WERI-Rb-1 (cell line): ENCODE measurements around the gene C11orf21.

Experiments
- DNase-seq: peaks from one replicate; pipeline ENCODE4 v3.0.0-alpha.2; 2020
- H3K27ac ChIP-seq: fragments of 250-450 bp; sonication (Bioruptor Pico); 2 replicates; pipeline ENCODE4 v1.5.1; 2020; ENCODE audit warnings: mild to moderate bottlenecking, moderate library complexity
- H3K27me3 ChIP-seq: fragments of 250-450 bp; sonication (Bioruptor Pico); 2 replicates; pipeline ENCODE4 v1.5.1; 2021; ENCODE audit warnings: mild to moderate bottlenecking, low read depth, moderate library complexity; ENCODE audit not compliant: insufficient read depth, severe bottlenecking
- H3K36me3 ChIP-seq: fragments of 250-450 bp; sonication (Bioruptor Pico); 2 replicates; pipeline ENCODE4 v1.5.1; 2020; ENCODE audit warnings: mild to moderate bottlenecking, moderate library complexity
- H3K4me3 ChIP-seq: 2 replicates; pipeline ENCODE4 v1.5.1; 2011; ENCODE audit warnings: low read depth, mild to moderate bottlenecking, control low read depth, low read length
- H3K9me3 ChIP-seq: fragments of 250-450 bp; sonication (Bioruptor Pico); 2 replicates; pipeline ENCODE4 v1.5.1; 2021; ENCODE audit warnings: mild to moderate bottlenecking, moderate library complexity; ENCODE audit not compliant: severe bottlenecking
- TF ChIP-seq, protein P1 (sequence below): IDR thresholded peaks from 2 replicates; pipeline ENCODE4 v1.5.1; 2011; ENCODE audit warnings: low read depth, mild to moderate bottlenecking, control low read depth, inconsistent platforms, low read length

C11orf21 gene

GRCh38 chr11:2259897-2260451, 41.7 kb downstream of the C11orf21 start:
- H3K4me3 ChIP-seq = no peak overlapping the region
- no peak for DNase-seq
- peaks cover 30% of the 10 kb centered on the region for H3K27me3 ChIP-seq
- TF ChIP-seq, protein P1, sequence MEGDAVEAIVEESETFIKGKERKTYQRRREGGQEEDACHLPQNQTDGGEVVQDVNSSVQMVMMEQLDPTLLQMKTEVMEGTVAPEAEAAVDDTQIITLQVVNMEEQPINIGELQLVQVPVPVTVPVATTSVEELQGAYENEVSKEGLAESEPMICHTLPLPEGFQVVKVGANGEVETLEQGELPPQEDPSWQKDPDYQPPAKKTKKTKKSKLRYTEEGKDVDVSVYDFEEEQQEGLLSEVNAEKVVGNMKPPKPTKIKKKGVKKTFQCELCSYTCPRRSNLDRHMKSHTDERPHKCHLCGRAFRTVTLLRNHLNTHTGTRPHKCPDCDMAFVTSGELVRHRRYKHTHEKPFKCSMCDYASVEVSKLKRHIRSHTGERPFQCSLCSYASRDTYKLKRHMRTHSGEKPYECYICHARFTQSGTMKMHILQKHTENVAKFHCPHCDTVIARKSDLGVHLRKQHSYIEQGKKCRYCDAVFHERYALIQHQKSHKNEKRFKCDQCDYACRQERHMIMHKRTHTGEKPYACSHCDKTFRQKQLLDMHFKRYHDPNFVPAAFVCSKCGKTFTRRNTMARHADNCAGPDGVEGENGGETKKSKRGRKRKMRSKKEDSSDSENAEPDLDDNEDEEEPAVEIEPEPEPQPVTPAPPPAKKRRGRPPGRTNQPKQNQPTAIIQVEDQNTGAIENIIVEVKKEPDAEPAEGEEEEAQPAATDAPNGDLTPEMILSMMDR = no peak
- H3K27ac ChIP-seq = no peak overlapping the region
- H3K9me3 ChIP-seq = peaks cover 1% of the 10 kb centered on the region
- H3K36me3 ChIP-seq = no peaks in the 10 kb centered on the region

GRCh38 chr11:2259466-2259830, 42.3 kb downstream of the C11orf21 start:
- H3K27me3 ChIP-seq = peaks cover 24% of the 10 kb centered on the region
- H3K9me3 ChIP-seq = peaks cover 5% of the 10 kb centered on the region
- no peak for DNase-seq
- no peak overlapping the region for H3K4me3 ChIP-seq
- no peaks in the 10 kb centered on the region for H3K36me3 ChIP-seq
- H3K27ac ChIP-seq = no peak overlapping the region
- TF ChIP-seq, protein P1 = no peak

DNA sequence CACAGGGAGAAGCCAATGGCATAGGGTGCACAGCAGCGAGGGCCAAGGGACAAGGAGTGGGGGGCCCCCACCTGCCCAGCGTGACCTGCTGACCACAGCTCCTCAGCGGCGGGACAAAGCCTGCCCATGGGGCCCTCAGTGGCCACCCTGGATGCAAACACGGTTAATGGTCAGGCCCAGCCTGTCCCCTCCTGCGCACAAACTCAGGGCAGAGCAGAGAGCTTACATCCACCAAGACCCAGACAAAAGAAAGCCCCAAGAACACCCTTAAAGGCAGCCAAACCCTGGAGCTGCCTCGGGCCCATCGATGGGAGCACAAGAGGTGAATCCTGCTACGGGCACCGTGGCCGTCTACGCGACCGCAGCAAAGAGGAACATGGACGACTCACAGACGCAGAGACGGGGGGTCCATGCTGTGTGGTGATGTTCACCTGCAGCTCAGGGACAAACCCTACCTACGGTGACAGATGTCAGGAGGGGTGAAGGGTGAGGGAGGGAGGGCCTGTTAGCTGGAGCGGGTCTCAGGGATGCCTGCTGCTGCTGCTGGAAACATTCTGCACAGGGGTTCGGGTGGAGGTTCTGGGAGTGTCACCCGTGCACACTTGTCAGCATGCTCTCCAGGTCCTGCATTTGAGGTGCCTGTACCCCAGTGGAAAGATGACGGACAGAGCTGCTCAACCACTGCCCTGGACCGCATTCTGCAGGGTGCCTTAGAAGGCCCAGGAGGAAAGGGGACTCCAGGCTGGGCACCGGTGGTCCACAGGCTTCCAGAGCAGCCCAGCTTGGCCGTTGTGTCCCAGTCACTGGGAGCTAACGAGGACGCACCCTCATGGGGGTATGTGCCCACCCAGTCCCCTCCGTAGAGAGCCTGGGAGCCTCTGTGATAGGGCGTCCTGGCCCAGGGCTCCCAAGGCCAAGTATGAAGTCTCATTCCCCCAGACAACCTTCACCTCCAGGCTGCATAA, 42.9 kb downstream of the C11orf21 start:
- H3K4me3 ChIP-seq = no peak overlapping the region
- TF ChIP-seq, protein P1 = no peak
- H3K9me3 ChIP-seq = peaks cover 5% of the 10 kb centered on the region
- no peak for DNase-seq
- H3K27me3 ChIP-seq = peaks cover 21% of the 10 kb centered on the region
- H3K27ac ChIP-seq = no peak overlapping the region
- H3K36me3 ChIP-seq = no peaks in the 10 kb centered on the region

DNA sequence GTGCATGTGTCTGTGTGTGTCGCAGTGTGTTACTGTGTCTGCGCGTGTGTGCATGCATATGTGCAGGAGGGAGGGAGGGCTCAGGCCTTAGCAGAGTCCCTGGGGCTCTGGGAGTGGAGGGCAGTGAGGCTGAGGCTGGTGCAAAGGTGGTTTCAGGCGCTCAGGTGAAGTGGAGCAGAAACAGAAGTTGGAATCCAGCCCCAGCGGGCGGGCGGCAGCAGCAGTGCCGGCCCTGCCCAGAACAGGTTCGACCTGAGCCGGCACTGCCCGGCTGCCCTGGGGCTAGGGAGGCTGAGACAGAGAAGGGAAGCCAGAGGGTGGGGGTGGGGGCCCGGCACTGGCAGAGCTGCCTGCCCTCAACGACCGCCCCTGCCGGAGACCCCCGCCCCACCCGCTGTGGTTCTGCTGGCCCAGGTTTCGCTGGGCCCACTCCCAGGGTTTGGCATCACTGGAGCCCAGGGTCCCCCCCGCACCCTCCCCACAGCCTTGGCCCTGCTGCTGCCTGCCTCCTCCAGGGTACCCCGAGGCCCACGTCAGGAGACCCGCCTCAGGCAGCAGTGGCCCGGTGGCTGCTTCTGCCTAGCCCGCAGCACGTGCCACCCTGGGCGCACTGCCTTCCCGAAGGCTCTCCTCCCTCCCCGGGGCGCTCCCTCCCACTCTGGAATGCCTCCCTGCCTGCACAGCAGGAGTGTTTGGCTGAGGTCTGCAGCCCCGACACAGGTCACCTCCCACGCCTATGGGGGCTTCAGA, 44.6 kb downstream of the C11orf21 start:
- TF ChIP-seq, protein P1 = no peak
- H3K9me3 ChIP-seq = peaks cover 5% of the 10 kb centered on the region
- H3K4me3 ChIP-seq = no peak overlapping the region
- H3K27ac ChIP-seq = no peak overlapping the region
- peaks cover 22% of the 10 kb centered on the region for H3K27me3 ChIP-seq
- no peak for DNase-seq
- H3K36me3 ChIP-seq = no peaks in the 10 kb centered on the region

DNA sequence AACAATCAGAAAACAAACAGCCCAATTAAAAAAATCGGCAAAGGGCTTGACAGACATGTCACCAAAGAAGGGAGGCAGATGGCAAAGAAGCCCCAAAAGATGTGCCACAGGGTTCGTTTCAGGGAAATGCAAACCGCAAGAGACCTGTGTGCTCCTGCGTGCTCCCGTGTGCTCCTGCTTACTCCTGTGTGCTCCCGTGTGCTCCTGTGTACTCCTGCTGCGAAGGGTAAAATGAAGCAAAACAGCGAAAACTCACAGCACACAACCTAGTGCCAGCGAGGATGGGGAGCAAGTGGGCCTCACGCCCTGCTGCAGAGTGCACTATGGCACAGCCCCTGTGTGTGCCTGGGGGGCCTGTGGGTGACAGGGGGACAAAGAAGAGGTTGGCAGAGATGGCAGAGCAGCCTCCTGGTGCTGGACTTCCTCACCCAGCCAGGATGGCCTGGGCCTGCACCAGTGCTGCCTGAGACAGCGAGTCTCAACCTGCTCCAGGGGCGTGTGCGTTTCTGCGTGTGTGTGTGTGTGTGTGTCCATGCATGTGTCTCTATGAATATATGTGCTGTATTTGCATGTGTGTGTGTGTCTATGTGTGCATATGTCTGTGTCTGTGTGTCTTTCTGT, 45.3 kb downstream of the C11orf21 start:
- no peak for DNase-seq
- Histone ChIP-seq H3K4me3 (no peak overlapping the region), H3K9me3 (peaks cover 5% of the 10 kb centered on the region), H3K27ac (no peak overlapping the region), H3K27me3 (peaks cover 16% of the 10 kb centered on the region), H3K36me3 (no peaks in the 10 kb centered on the region)
- TF ChIP-seq, protein P1 = no peak
